Activated gamma-delta T cell (primary cell): ENCODE data around the gene EPAS1.

ENCODE experiments used
- DNase-seq: peaks from one replicate; lab custom pipeline; 2025; lab: John Stamatoyannopoulos, UW
- total RNA-seq, 2 donors: gene quantifications; one replicate each; lab custom pipeline; 2026; lab: John Stamatoyannopoulos, UW

EPAS1 gene
- 4.1 to 4.2 reads per million in 2 donors for total RNA-seq

DNA sequence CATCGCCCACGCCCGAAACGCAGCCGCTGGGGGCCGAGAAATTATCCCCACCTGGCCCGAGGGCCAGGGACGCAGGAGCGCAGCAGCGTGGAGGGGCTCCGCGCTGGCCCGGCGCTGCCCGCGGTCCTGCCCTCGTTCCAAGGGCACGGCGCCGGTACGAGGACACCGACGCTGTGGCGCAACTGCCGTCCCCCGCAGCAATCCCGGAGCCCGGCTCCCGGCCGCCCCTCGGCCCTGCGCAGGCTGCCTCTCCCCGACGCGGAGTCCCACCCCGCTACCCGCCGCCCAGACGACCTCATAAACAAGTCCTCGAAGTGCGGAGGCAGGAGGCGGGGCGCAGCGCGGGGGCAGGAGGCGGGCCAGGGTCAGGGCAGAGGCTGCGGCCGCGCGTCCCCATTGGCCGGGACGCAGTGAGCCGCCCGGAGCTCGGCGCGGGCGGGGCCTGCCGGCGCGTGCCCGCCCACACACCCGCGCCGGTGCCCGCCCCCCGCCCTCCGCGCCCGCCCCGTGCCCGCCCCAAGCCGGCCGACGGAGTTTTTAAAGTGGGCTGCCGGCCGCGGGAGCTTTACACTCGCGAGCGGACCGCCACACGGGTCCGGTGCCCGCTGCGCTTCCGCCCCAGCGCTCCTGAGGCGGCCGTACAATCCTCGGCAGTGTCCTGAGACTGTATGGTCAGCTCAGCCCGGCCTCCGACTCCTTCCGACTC, at the start of gene EPAS1:
Gene EPAS1, plus strand, starts transcription at position 568 of the 706 bp plus-strand sequence. CDS start 505 bp downstream, outside the sequence.
- peak; percentile 85 for DNase-seq

GRCh38 chr2:46248171-46248570, 49.0 kb upstream of the EPAS1 start:
- DNase-seq, result no peak

- DNase-seq, result no peak
Observed at GRCh38 chr2:46249654-46250053, 47.6 kb upstream of the EPAS1 start.

DNA sequence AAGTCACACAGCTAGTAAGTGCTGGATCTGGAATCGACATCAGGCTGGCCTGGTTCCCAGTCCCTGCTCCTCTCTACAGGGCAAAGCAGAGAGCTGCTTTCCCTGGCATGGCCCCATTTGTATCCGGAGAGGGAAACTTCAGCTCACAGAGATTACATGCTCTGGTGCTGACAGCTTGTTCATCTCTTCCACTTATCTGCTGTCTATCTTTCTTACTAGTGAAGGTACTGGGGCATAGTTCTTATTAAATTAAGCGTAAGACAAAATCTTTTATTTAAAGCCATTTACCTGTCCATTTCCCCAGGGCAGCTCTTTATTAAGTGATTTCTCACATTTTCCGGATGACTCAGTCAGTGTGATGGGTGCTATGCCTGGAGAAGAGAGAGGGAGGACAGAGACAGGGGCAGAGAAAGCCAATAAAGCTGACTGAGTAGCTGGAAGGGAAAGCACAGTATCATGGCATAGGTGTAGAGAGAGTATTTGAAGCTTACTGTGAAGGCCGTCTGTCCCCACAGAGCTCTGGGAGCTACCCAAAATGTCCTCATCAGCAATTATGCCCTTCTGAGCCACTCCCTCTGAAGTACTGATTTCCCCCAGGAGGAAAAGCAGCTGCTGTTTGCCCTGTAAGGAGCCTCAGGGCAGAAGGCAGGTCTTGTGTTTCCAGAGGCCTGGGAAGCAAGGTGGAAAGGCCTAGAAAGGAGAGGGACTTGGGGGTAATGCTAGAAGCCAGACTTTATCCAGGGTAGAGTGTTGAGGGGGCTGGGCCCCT, 44.1 kb upstream of the EPAS1 start:
- DNase-seq, result no peak

DNA sequence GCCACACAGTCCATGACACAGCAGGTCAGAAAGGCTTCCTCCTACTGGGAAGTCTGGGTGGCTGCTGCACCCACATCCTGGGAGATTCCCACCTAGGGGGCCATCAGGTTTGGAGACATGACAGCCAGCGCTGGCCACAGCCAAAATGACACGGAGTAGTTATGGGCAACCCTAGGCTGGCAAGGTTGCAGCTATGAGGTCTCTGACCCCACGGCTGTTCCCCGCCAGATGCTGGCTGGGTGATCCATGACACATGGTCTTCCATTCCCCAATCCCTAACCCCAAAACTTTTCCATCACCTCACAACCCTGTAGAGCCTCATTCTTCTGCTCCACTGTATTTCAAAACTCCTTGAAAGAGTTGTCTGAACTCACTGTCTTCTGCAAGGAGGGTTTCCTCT, 42.7 kb upstream of the EPAS1 start:
- no peak for DNase-seq

DNA sequence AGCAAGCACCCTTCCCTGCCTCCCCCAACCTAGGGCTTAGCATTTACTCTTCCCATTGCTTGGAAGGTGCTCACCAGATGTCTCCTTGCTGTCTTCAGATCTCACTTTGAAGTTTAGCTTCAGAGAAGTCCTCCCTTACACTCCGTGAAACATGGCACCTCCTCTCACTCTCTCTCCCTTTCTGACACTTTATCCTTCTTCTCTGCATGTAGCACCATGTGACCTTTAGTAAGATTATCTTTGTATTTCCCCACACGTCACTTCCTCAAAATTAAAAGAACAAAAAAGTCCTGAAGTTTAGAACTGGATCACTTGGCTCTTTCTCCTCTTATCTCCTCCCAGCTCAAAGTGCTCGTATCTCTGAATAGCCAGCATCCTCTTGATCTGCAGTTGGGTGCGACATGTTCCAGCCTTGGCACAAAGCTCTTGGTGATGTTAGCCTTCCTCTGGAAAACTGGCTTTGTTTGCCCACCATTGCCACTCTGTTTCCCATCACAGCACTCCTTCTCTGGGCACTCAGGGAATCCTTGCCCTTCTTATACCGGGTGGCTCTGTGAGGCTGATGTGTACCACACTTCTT, 40.6 kb upstream of the EPAS1 start:
- no peak for DNase-seq

DNA sequence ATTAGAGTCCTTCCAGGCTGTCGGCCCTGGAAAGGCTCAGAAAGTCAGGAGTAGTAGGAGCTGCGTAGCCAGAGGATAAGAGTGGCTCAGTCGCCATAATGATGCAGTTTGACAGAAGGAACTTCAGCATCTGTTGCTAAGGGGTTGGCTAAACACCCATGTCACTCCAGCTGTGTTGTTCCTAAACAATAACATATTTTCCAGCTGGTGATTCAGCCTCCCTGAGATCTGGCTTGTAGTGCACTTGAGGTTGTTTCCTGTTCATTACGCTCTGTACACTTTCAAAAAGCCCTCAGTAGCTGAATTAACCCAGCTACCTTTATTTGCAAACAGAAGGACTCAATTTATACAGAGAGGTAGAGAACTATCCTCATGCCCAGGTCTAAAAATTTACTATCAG, 39.7 kb upstream of the EPAS1 start:
- no peak for DNase-seq

DNA sequence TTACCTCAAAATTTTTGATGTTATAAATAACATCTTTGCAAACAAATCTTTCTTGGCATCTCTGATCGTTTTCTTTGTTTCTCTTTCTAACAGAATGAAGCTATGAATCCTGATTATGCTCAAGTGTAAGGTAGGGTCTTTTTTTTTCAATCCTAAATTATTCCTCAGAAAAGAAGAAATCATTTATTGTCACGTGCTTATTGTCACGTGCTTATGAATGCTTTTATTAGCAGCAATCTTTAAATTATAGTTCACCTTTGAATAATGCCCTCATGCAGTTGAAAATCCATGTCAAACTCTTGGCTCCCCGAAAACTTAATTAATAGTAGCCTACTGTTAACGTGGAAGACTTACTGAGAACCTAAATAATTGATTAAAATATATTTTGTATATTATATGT, 39.2 kb upstream of the EPAS1 start:
- DNase-seq, result no peak

GRCh38 chr2:46258937-46259776, 38.0 kb upstream of the EPAS1 start:
- no peak for DNase-seq

- DNase-seq, result no peak
Observed at GRCh38 chr2:46259777-46260168, 37.4 kb upstream of the EPAS1 start.

DNA sequence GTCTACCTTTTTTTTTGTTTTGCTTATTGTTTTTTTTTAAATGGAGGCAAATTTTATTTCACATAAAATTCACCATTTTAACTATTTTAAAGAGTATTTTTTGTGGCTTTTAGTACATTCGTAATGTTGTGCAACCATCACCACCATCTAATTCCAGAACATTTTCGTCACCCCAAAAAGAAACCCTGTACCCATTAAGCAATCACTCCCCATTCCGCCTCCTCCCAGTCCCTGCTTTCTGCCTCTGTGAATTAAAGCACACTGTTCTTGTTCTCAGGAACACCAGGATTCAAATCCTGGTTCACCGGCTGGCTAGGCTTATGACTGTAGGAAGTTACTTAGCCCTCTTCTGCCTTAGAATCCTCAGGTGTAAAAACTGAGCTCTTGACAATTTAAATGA, 36.9 kb upstream of the EPAS1 start:
- no peak for DNase-seq

- no peak for DNase-seq
Observed at GRCh38 chr2:46262248-46262938, 34.8 kb upstream of the EPAS1 start.

DNA sequence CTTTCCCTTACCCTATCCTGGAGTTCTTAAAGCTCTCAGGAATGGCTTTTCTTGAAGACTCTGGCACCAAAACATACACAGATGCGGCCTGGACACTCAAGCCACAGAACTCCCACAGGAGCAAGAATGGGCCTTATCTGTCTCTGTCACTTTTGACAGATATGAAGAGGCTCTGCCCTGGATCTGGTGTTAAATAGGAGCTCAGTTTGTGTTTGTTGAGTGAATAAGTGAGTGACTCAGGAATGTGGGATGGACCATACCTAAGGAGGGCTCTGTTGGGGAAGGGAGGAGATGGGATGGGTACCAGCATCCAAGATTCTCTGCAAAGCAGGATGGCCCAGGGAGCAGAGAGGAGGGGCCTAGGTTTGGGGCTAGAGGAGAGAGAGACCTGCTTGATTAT, 33.9 kb upstream of the EPAS1 start:
- no peak for DNase-seq

DNA sequence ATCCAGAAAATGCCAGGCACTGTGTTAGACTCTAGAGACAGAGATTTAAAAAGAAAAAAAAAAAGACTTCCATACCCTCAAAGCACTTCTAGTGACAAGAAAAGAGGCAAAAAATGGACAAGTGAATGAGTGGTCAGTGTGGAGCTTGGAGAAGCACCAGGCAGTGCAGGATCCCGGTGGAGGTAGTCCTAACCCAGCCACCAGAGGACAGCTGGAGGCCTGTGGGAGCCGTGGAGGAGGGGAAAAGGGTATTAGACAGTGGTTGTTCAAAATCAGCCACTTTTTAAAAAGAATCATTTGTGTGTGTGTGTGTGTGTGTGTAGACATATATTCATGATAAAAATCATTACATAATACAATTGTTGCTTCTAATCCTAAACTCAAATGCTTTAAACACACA, 32.8 kb upstream of the EPAS1 start:
- DNase-seq, result no peak

GRCh38 chr2:46266134-46266533, 31.1 kb upstream of the EPAS1 start:
- DNase-seq, result no peak

GRCh38 chr2:46267616-46268015, 29.6 kb upstream of the EPAS1 start:
- no peak for DNase-seq

GRCh38 chr2:46268196-46268595, 29.0 kb upstream of the EPAS1 start:
- no peak for DNase-seq

- no peak for DNase-seq
Observed at GRCh38 chr2:46269001-46269400, 28.2 kb upstream of the EPAS1 start.

DNA sequence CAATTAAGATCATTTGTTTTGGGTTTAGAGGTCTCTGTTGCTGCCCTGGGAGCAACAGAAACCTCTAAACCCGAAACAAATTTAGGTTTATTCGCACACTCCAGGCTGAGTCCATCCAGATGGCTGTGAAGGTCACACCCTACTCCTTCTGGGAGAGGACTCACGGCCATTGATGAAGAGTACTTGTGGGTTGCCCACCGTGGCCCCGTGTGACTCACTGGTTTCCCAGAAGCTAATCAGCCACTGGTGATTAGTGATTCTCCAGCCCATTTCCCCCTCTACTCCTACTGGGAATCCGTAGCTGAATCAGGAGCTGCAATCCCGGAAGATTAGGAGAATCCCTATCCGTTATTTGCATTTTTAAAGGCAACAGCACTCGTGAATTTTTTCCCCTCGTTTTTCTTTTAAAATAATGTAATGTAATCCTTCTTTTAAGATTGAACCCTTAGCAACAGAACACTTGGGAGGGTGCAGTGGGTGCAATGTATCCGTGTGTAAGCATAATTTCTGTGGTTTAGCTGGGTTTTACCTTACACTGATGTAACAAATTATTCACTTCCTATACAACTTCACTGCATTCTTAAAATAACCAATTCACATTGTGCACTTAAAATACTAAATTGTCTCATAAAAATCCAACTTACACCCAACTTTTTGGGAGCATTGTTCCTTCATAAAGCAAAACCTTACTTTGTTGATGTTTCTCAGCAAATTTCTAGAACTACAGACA, 27.5 kb upstream of the EPAS1 start:
- no peak for DNase-seq

- DNase-seq, result no peak
Observed at GRCh38 chr2:46270384-46270783, 26.8 kb upstream of the EPAS1 start.
